ENCODE results near the gene CDCA3. TPM values are rescaled to one million over a fixed set of nuclear protein-coding genes. Genes with fewer than 3 reads are reported as not detected.
"Not testable (repeated sequence)": the region's sequence is repeated elsewhere in the genome, so short reads cannot be mapped to it uniquely, and the experiment has no call there.

CDCA3 gene
- 143 and 156 TPM in 2 replicates for total RNA-seq (2014; rRNA removed; shearing (Covaris generic))

DNA sequence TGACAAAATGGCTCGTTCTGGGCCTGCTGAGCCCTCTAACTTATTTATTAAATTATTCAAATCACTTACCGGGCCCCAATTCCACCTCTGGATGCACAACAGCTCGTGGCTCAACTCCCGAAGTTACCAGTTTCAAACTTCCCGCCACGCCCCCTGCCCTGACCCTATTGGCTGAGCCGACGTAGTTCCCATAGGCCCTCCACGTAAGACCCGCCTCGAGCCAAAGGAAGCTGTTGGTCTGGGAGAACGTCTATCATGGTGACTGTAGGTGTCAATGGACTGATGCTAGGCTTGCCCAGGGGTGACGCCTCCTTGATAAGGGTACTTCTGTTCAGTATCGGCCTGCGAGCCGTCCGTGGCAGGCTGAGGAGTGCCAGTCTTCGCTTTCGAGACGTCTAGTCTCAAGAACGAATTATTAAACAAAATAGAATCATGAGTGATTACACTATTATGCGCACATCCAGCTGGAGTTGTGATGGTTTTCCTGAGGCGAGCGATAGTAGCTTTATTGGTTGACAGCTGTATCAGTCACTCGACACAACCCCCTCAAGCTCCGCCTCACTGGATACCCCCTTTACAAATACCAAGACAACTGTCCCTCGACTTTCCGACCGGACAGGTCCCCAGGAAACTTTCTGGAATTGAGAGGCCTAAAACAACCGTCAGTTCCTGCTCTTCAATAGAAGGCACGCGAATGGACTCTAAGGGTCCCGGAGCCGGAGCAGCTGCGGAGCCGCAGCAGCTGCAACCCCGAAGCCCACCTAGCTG lies at the start of gene CDCA3:
TSS of gene CDCA3 (minus strand) at position 134 of the 768 bp plus-strand sequence. CDS start 334 bp downstream, outside the sequence.
- Histone ChIP-seq H3K4me3 (peak within 1 kb of the TSS; percentile 71), H3K27ac (peak within 1 kb of the TSS; percentile 95), H3K9me3 (replicated peaks) (no peaks in the 10 kb centered on the region), H3K36me3 (peaks cover 75% of the 10 kb centered on the region), H3K27me3 (replicated peaks) (no peaks in the 10 kb centered on the region), H3K4me1 (replicated peaks) (peaks cover 19% of the 10 kb centered on the region)
- DNase-seq (ENCODE audit: low read depth in 1 of 2, low spot score in 2 of 2) = peak; percentile 99

DNA sequence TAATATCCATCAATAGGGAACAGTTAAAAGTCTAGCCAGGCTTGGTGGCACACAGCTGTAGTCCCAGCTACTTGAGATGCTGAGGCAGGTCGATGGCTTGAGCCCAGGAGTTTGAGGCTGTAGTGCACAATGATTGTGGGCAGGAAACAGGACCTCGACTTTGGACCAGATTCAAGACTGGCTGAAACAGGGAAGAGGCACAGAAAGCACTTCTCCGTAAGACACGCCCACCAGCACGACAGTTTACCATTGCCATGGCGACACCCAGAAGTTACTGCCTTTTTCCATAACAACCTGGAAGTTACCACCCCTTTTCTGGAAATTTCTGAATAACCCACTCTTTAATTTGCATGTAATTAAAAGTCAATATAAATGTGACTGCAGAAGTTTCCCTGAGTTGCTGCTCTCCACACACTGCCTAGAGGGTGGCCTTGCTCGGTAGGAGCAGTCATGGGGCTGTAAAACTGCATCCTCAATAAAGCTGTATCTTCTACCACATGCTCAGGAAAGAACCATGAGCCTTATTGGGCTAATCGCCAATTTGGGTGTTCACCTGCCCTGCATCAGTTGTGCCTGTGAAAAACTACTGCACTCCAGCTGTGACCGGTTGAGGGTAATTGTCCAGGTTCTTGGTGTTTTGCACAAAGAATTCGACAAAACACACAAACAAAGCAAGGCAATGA lies 48.9 kb upstream of the CDCA3 start:
- Histone ChIP-seq H3K27ac (no peak overlapping the region), H3K9me3 (replicated peaks) (no peaks in the 10 kb centered on the region), H3K4me1 (replicated peaks) (peaks cover 21% of the 10 kb centered on the region), H3K36me3 (no peaks in the 10 kb centered on the region), H3K4me3 (no peak overlapping the region), H3K27me3 (replicated peaks) (no peaks in the 10 kb centered on the region)
- peak in 1 of 2 experiments; percentile 21 for DNase-seq (ENCODE audit: low read depth in 1 of 2, low spot score in 2 of 2)

DNA sequence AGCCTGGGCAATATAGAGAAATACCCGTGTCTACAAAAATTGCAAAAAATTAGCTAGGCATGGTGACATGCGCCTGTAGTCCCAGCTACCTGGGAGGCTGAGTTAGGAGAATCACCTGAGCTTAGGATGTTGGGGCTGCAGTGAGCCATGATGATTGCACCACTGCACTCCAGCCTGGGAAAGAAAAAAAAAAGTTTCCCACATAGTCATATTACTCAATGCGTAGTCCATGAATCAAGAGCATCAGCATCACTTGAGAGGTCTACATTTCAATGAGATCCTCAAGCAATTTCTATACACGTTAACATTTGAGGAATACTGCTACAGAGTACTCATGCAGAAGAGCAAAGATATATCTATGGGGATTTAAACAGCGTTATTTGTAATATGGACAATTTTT lies 48.3 kb upstream of the CDCA3 start:
- DNase-seq (ENCODE audit: low read depth in 1 of 2, low spot score in 2 of 2) = no peak
- Histone ChIP-seq H3K36me3 (no peaks in the 10 kb centered on the region), H3K27me3 (replicated peaks) (no peaks in the 10 kb centered on the region), H3K27ac (no peak overlapping the region), H3K9me3 (replicated peaks) (no peaks in the 10 kb centered on the region), H3K4me1 (replicated peaks) (peaks cover 18% of the 10 kb centered on the region), H3K4me3 (no peak overlapping the region)

DNA sequence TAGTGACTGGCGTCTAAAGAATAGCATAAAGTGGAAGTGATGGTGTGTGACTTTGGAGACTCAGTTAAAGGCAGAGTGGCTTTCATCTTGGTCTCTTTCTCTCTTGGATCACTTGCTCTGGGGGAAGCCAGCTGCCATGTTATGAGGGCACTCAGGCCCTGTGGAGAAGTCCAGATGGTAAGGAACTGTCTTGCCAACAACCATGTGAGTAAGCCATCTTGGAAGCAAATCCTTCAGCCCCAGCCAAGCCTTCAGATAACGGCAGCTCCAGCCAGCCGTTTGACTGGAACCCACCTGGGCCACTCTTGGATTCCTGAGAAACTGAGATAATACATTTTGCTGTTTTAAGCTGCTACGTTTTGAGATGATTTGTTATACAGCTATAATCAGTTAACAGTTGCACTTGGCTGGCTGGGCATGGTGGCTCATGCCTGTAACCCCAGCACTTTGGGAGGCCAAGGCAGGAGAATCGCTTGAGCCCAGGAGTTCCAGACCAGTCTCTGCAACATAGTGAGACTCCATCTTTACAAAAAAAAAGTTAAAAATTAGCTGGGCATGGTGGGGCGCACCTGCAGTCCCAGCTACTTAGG lies 45.9 kb upstream of the CDCA3 start:
- DNase-seq (ENCODE audit: low read depth in 1 of 2, low spot score in 2 of 2) = no peak
- Histone ChIP-seq H3K36me3 (no peaks in the 10 kb centered on the region), H3K9me3 (replicated peaks) (no peaks in the 10 kb centered on the region), H3K4me1 (replicated peaks) (peaks cover 9% of the 10 kb centered on the region), H3K27me3 (replicated peaks) (no peaks in the 10 kb centered on the region), H3K27ac (no peak overlapping the region), H3K4me3 (no peak overlapping the region)

DNA sequence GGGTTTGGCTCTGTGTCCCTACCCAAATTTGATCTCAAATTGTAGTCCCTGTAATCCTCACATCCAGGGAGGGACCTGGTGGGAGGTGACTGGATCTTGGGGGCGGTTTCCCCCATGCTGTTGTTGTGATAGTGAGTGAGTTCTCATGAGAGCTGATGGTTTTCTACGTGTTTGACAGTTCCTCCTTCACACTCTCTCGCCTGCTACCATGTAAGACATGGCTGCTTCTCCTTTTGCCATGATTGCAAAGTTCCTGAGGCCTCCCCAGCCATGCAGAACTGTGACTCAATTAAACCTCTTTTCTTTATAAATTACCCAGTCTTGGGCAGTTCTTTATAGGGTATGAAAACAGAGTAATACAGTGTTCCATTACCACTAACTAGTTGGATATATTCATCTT lies 43.2 kb upstream of the CDCA3 start:
- H3K27ac ChIP-seq = no peak overlapping the region
- no peak overlapping the region for H3K4me3 ChIP-seq
- no peak for DNase-seq (ENCODE audit: low read depth in 1 of 2, low spot score in 2 of 2)

DNA sequence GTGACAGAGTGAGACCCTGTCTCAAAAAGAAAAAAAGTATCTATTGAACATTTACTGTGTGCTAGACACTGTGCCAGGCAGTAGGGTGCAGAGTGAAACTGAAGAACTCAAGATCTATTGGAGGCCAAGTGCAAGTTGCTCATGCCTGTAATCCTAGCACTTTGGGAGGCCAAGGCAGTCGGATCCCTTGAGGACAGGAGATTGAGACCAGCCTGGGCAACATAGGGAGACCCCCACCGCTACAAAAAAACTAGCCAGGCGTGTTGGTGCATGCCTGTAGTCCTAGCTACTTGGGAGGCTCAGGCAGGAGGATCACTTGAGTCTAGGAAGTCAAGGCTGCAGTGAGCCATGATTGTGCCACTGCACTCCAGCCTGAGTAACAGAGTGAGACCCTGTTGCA lies 41.6 kb upstream of the CDCA3 start:
- H3K9me3 ChIP-seq (replicated peaks); H3K27ac ChIP-seq; H3K36me3 ChIP-seq; H3K27me3 ChIP-seq (replicated peaks); DNase-seq (ENCODE audit: low read depth in 1 of 2, low spot score in 2 of 2); H3K4me3 ChIP-seq: not testable (repeated sequence)
- peaks cover 18% of the 10 kb centered on the region for H3K4me1 ChIP-seq (replicated peaks)

More for the DNA sequence above, 43.2 kb upstream of the CDCA3 start:
- peaks cover 14% of the 10 kb centered on the region for H3K4me1 ChIP-seq (replicated peaks)
- H3K27me3 ChIP-seq (replicated peaks) = no peaks in the 10 kb centered on the region
- H3K9me3 ChIP-seq (replicated peaks) = no peaks in the 10 kb centered on the region
- no peaks in the 10 kb centered on the region for H3K36me3 ChIP-seq

DNA sequence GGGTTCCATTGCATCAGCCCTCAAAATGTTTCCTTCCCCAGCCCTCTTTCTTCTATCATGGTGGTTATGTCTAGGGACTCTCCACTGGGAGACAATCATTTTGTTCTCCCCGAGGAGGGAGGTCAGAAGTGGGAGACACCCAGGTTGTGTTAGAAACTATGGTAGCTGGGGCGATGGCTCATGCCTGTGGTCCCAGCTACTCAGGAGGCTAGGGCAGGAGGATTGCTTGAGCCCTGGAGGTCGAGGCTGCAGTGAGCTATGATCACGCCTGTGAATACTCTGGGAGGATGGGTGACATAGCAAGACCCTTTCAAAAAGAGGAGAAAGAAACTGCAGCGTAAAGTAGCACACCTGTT lies 40.5 kb upstream of the CDCA3 start:
- DNase-seq (ENCODE audit: low read depth in 1 of 2, low spot score in 2 of 2) = no peak
- peak overlapping the region; percentile 33 for H3K4me3 ChIP-seq
- no peaks in the 10 kb centered on the region for H3K27me3 ChIP-seq (replicated peaks)
- H3K36me3 ChIP-seq = peaks cover 5% of the 10 kb centered on the region
- H3K27ac ChIP-seq = peak overlapping the region; percentile 61
- no peaks in the 10 kb centered on the region for H3K9me3 ChIP-seq (replicated peaks)
- H3K4me1 ChIP-seq (replicated peaks) = peaks cover 18% of the 10 kb centered on the region

DNA sequence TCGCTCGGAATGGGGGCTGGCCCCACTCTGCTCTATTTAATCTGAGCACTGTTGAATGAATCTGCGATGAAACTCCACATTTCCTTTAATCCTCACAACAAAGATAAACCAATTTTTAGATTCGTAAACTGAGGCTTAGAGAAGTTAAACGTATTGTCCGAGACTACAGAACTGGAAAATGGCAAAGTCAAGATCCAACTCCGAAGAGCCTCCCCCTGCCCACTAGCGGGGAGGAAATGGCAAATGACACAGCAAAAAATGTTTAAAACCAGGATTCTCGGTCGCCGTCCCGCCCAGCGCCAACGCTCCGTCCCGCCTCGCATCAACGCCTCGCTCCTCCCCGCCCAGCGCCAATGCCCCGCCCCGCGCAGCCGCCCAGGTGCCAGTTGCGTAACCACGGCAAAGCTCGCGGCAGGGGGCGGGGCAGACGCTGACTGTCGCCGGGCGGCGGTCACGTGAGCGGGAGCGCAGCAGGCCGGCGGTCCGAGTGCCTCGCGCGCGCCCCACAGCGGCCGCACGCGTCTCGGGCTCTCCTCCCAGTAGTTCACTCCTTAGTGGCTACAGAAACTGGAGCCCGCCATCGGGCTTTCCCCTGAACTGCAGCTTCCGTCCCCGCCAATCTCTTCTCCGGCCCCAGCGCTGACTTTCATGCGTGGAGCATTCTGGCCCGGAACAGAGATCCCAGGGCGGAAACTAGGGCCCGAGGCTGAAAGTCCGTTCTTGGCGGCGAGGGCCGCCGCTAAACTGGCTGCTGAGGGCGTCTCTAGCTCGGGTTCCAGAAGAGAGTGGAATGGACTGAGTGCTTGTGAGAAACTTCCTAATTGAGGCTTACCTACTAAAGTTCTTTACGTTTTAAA lies 39.9 kb upstream of the CDCA3 start:
- H3K4me1 ChIP-seq (replicated peaks) = peaks cover 18% of the 10 kb centered on the region
- H3K27me3 ChIP-seq (replicated peaks) = no peaks in the 10 kb centered on the region
- H3K4me3 ChIP-seq = peak overlapping the region; percentile 33
- H3K9me3 ChIP-seq (replicated peaks) = no peaks in the 10 kb centered on the region
- peaks cover 5% of the 10 kb centered on the region for H3K36me3 ChIP-seq
- DNase-seq (ENCODE audit: low read depth in 1 of 2, low spot score in 2 of 2) = peak; percentile 98 to 99
- peak overlapping the region; percentile 93 for H3K27ac ChIP-seq

DNA sequence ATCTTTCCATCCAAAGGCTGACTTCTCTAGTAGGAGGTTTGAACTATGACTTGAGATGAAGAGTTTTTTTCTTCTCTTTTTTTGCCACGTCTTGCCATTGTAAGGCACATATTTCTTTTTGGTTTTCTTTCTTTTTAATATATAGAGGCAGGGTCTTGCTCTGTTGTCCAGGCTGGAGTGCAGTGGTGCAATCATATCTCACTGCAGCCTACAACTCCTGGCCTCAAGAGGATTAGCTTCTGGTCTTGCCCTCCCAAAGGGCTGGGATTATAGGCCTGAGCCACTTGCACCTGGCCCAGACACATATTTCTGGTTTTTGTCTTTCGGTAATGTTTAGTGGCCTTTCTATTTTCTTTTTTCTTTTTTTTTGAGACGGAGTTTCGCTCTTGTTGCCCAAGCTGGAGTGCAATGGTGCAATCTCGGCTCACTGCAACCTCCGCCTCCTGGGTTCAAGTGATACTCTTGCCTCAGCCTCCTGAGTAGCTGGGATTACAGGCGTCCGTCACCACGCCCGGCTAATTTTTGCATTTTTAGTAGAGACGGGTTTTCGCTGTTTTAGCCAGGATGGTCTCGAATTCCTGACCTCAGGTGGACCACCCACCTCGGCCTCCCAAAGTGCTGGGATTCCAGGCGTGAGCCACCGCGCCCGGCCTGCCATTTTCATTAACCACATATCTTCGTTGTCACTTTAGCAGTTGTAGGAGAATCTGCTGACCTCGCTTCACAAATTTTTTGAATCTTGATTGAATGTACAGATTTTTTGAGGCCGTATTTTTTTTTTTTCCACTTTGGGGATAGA lies 38.9 kb upstream of the CDCA3 start:
- not testable (repeated sequence) for DNase-seq (ENCODE audit: low read depth in 1 of 2, low spot score in 2 of 2); H3K27me3 ChIP-seq (replicated peaks); H3K9me3 ChIP-seq (replicated peaks); H3K4me3 ChIP-seq
- Histone ChIP-seq H3K4me1 (replicated peaks) (peaks cover 18% of the 10 kb centered on the region), H3K36me3 (peaks cover 11% of the 10 kb centered on the region), H3K27ac (peak overlapping the region; percentile 93)

DNA sequence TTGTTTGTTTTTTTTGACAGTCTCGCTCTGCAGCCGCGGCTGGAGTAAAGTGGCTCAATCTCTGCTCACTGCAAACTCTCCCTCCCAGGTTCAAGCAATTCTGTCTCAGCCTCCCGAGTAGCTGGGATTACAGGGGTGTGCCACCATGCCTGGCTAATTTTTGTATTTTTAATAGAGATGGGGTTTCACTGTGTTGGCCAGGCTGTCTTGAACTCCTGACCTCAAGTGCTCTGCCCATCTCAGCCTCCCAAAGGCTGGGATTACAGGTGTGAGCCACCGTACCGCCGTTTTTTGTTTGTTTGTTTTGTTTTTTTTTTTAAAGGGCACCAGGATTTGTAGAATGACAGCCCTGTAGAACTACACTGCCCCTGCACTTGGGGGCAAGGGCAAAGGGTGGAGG lies 37.7 kb upstream of the CDCA3 start:
- H3K36me3 ChIP-seq = peaks cover 23% of the 10 kb centered on the region
- peaks cover 18% of the 10 kb centered on the region for H3K4me1 ChIP-seq (replicated peaks)
- H3K27me3 ChIP-seq (replicated peaks); H3K4me3 ChIP-seq; DNase-seq (ENCODE audit: low read depth in 1 of 2, low spot score in 2 of 2); H3K9me3 ChIP-seq (replicated peaks); H3K27ac ChIP-seq: not testable (repeated sequence)

DNA sequence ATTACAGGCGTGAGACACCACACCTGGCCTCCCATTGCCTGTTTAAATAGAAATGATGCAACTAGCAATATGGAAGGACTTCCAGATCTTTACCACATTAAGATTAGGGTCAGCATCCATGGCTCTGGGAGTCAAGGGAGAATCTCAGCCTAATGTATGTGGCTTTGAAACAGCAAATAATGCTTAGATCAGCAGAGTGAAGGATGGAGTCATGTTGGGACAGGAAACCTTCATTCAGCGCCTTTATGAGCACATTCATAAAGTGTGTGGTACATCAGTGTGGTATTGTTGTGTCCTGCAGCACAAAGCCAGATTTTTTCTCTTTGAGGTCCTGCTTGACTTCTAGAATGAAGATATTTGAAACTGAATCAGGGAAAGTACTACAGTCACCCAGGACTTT lies 37.3 kb upstream of the CDCA3 start:
- no peak for DNase-seq (ENCODE audit: low read depth in 1 of 2, low spot score in 2 of 2)

DNA sequence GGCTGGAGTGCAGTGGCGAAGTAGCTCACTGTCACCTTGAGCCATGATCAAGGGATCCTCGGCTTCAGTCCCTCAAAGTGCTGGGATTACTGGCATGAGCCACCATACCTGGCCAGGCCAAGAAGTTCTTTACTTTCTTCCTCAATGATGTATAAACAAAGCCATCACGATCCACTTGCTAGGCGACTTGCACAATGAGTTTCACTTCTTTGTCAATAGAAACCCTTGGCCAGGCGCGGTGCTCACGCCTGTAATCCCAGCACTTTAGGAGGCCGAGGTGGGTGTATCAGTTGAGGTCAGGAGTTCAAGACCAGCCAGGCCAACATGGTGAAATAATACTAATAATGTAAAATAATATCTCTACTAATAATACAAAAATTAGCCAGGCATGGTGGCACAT lies 36.4 kb upstream of the CDCA3 start:
- Histone ChIP-seq H3K9me3 (replicated peaks) (no peaks in the 10 kb centered on the region), H3K4me3 (no peak overlapping the region), H3K27ac (no peak overlapping the region), H3K27me3 (replicated peaks) (no peaks in the 10 kb centered on the region), H3K36me3 (peaks cover 30% of the 10 kb centered on the region), H3K4me1 (replicated peaks) (peaks cover 18% of the 10 kb centered on the region)
- no peak for DNase-seq (ENCODE audit: low read depth in 1 of 2, low spot score in 2 of 2)

More for the DNA sequence above, 37.3 kb upstream of the CDCA3 start:
- Histone ChIP-seq H3K27me3 (replicated peaks) (no peaks in the 10 kb centered on the region), H3K9me3 (replicated peaks) (no peaks in the 10 kb centered on the region), H3K36me3 (peaks cover 26% of the 10 kb centered on the region), H3K4me1 (replicated peaks) (peaks cover 18% of the 10 kb centered on the region), H3K27ac (no peak overlapping the region), H3K4me3 (no peak overlapping the region)
